ENCODE data around the gene ZFYVE9.
A peak's percentile ranks its signal among the peaks of the same experiment; 100 is the strongest.

ZFYVE9 gene

GRCh38 chr1:52127181-52128180 lies 14.4 kb upstream of the ZFYVE9 start:
- H3K36me3 Mint-ChIP-seq (ENCODE audit: low read depth), result no peaks in the 10 kb centered on the region
- H3K9me3 Mint-ChIP-seq, result no peaks in the 10 kb centered on the region
- no peak overlapping the region for H3K4me3 Mint-ChIP-seq
- no peak overlapping the region for H3K27ac Mint-ChIP-seq
- peaks cover 26% of the 10 kb centered on the region for H3K27me3 Mint-ChIP-seq (ENCODE audit: low read depth)
- H3K4me1 Mint-ChIP-seq, result no peaks in the 10 kb centered on the region
- TF ChIP-seq CTCF (IDR thresholded peaks at IDR 0.05; ENCODE audit: unreplicated experiment in 3 of 3), result peak; percentile 58 to 73 (median 70)

GRCh38 chr1:52139817-52140540 lies 1.9 kb upstream of the ZFYVE9 start:
- H3K9me3 Mint-ChIP-seq, result no peaks in the 10 kb centered on the region
- peak overlapping the region in 2 of 3 experiments; percentile 22 to 97 for H3K27ac Mint-ChIP-seq
- peak overlapping the region; percentile 51 to 87 (median 65) for H3K4me3 Mint-ChIP-seq
- no peaks in the 10 kb centered on the region for H3K27me3 Mint-ChIP-seq (ENCODE audit: low read depth)
- no peaks in the 10 kb centered on the region for H3K36me3 Mint-ChIP-seq (ENCODE audit: low read depth)
- TF ChIP-seq CTCF (IDR thresholded peaks at IDR 0.05; ENCODE audit: unreplicated experiment in 3 of 3), result no peak
- peaks cover 13% of the 10 kb centered on the region for H3K4me1 Mint-ChIP-seq

- Mint-ChIP-seq H3K9me3 (no peaks in the 10 kb centered on the region), H3K36me3 (ENCODE audit: low read depth) (no peaks in the 10 kb centered on the region), H3K27me3 (ENCODE audit: low read depth) (no peaks in the 10 kb centered on the region), H3K27ac (peak overlapping the region; percentile 97 to 98 (median 97)), H3K4me3 (peak overlapping the region; percentile 85 to 92 (median 87)), H3K4me1 (peaks cover 17% of the 10 kb centered on the region)
- no peak for TF ChIP-seq CTCF (IDR thresholded peaks at IDR 0.05; ENCODE audit: unreplicated experiment in 3 of 3)
These were observed 1.0 kb upstream of the ZFYVE9 start for GRCh38 chr1:52140633-52141512.

- TF ChIP-seq CTCF (IDR thresholded peaks at IDR 0.05; ENCODE audit: unreplicated experiment in 3 of 3), result no peak
- Mint-ChIP-seq H3K4me1 (peaks cover 17% of the 10 kb centered on the region), H3K36me3 (ENCODE audit: low read depth) (no peaks in the 10 kb centered on the region), H3K4me3 (peak overlapping the region; percentile 87 to 95 (median 92)), H3K27ac (peak overlapping the region; percentile 94 to 98 (median 98)), H3K27me3 (ENCODE audit: low read depth) (no peaks in the 10 kb centered on the region), H3K9me3 (no peaks in the 10 kb centered on the region)
These were observed 613 bp downstream of the ZFYVE9 start for GRCh38 chr1:52142220-52143183.
